Stimulated activated CD4-positive, alpha-beta T cell treated with anti-CD3 and anti-CD28 coated beads, Interleukin-4, amount 100 ng/mL, for 24 hours (primary cell): ENCODE results near the gene TSPYL4.

Experiments
- DNase-seq: peaks from one replicate; pipeline ENCODE4 v3.0.0-alpha.2; 2020

Gene TSPYL4

DNA sequence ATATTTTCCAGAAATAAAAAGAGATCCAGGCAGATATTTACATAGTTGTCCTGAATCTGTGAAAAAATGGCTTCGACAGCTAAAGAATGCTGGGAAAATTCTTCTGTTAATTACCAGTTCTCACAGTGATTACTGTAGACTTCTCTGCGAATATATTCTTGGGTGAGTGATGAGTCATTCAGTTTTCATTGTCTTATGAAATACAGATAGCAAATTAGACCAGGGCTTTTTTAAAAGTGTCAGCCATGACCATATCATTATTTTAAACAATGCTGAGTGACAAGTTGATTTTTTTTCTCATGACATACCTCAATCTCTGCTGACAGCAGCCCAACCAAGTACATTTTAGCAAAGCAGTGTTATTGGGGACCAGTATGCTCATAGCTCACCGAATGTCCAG is 32.8 kb downstream of the TSPYL4 start:
- DNase-seq = no peak

DNA sequence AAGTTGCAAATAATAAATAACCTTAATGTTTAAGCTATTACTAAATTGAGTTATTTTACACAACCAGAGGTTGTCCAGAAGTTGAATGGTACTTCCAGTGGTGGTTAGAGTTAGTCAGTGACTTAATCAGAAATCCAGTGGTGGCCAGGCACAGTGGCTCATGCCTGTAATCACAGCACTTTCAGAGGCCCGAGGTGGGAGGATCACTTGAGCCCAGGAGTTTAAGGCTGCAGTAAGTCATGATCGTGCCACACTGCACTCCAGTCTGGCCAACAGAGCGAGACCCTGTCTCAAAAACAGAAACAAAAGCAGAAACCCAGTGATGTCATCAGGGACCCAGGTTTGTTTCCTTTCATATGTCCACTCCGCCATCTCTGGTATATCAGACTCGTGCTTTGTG is 35.0 kb downstream of the TSPYL4 start:
- no peak for DNase-seq

DNA sequence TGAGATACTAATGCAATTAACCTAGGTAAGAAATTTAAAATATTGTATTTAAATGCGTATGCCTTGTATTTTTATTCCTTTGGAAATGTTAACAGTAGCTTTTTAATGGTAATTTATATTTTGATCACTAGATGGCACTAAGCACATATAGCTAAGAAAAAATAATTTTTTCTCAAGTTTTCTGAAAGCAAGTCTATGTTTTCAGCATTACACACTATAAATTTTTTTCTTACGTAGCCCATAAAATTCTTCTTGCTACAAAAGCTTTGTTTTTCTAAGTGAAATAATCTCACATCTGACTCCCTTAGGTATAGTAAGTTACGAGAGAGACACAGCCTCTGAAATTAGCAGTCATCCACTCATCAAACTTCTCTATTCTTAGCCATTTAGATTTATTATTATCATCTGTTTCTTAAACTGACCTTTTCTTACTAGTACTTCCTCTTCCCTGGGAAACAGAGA is 35.7 kb downstream of the TSPYL4 start:
- no peak for DNase-seq

DNA sequence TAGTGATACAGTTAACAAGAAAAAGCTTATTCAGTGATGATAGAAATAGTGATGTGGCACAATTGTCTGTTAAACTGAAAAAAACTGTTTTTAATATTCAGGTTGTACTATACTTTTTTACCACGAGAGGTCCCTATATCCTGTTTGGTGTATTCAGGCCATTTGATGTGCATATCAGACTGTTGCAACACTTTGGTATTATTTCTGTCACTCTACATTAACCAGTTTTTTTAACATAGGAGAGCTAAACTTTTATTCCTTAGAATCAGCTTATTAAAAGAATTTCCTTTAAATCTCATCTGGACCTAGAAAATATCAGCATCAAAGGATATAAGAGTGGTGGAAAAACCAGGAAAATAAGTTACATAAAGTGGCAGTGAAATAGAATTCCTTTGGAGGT is 36.8 kb downstream of the TSPYL4 start:
- DNase-seq = no peak

DNA sequence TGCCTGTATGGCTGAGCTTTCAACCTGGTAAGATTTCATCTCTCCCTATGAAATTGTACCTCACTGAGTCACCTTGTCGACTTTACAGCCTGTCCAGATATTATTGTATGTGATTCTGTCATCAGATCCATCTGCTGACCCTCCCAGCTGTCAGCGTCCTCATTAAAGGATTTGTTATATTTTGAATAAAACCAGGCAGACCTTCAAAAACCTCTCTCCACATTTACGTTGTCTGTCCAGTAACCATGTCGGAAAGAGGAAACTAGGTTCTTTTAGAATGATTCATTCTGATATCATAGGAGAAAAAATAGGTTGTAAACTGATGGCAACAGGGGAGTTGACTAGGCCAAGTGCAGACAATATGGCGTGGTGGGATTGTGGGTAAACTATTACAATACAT is 38.5 kb downstream of the TSPYL4 start:
- no peak for DNase-seq

DNA sequence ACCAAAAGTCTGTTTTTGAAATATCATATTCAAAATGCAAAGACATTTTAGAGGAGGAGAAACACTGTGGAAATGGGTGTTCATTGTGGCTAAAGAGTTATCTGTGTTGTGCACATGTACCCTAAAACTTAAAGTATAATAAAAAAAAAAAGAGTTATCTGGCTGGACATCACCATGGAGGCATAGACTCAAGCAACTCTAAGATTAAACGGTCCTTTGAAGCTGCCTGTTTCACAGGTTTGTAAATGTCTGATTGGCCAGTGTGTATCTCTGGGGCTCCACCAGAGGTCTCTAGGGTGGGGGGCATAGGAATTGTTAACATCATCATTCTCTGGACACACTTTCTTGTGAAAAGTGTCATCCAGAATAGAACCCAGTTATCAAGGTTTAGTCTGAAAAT is 39.2 kb downstream of the TSPYL4 start:
- no peak for DNase-seq

DNA sequence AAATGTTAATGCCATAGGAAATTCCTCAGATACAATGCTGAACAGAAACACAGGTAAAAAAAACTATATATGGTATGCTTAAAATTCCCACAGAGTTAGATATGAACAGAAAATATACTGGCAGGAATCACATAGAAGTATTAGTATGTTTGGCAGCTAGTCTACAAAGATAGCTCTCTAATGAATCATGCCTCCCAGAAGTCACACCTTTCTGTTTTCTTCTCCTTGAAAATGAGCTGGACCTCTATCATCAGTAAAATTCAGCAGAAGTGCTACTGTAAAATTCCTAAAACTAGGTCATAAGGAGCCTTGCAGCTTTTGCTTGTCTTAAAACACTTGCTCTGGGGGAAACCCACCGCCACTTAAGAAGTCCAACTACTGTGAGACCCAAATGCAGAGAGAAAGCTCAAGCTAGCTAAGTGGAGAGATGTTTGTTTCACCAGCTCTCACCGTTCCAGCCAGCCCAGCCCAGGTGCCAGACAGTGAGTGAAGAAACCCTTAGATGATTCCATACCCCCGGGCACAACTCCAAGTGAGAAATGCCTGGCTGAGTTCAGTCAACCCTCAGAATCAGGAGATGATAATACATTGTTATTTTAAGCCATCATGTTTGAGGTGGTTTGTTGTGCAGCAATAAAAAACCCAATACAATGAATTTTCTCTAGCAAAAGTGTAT is 43.0 kb downstream of the TSPYL4 start:
- DNase-seq = no peak

DNA sequence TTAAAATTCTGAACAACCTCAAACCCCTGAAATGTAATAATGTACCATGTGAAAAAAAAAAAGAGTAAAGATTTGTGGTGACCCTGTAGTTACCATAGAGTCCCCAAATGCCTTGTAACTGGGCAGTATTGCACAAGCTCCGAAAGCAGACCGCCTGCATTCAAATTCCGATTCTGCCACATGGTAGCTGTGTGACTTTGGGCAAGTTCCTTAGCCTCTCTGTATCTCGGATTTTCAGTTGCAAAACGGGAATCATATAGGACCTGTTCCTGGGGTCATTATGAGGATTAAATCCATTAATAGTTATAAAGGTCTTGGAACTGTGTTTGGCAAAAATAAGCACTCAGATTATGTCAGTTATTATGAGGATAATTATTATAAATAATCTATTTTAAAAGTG is 43.6 kb downstream of the TSPYL4 start:
- no peak for DNase-seq

DNA sequence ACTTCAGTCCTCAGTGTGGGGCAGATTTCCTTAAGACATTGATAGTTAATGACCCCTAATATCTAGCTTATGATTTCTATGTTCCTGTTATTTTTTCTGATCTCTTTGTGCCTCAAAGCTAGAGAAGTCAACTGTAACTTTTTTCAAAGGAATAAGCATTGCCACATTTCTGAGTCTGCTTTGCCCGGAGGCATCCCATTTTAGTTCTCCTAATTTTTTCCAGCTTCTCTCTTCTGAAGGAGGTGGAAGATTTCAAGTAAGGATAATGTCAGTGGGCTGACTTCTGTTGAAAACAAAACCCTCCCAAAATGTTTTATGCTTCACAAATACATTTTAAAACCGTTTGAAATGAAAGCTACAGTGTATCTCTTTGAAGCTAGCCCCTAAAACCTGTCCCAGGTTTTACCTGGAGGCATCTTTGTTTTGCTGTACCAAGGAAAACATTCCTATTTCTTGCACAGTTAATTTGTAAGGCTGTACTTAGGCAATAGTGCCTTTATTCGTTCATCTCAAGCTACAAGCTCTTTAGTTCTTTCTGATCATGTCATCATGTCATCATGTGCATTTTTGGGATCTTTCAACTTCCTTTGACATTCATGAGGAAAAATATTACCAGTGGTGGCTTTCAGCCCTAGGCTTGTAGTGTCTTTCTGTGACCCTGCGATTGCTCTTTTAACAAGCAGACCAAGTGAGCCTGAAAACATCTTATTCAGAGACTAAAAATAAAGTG is 45.7 kb downstream of the TSPYL4 start:
- no peak for DNase-seq

DNA sequence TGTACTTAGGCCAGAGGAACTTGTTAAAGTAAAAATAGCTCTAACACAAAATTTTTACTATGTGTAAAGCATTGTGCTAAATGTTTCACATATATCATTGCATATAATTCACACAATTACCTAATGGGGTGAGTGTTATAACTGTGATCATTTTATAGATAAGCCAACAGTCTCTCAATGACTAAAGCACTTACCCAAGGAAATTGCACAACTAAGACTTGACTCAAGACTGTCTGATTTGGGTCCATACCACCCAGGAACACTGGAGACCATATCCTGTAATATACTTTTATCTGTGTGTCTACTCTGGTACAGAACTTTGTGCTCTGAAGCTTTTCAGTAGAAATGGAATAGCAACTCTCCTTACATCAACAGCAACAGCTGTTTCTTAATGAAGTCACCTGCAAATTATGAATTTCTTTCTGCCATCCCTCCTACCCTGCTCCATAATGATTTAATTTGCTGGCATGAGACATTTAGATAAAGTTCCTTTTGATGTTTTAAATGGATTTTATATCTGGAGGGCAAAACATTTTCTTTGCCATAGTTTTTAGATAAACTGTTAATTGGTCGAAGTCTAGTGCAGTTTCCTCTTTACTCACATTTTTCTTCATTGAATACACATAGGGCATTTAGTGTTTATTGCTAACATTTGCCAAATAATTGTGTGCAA is 47.5 kb downstream of the TSPYL4 start:
- DNase-seq = no peak

DNA sequence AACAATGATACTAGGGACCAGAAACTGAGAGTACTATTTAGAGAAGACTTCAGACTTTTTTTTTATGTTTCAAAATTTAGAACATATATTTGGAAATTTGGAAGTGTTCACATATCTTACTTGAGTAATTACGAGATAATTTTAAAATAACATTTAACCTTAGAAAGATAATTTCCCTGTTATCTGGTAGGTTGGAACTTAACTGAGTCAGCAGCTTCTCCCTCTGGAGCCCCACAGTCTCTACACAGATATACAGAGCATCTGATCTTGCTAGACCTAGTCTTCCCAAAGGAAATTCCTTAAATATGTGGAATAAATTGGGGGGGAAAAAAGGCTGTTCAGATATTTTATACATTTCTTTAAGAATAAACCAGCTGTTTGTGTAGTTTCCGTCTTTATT is 48.6 kb downstream of the TSPYL4 start:
- no peak for DNase-seq

DNA sequence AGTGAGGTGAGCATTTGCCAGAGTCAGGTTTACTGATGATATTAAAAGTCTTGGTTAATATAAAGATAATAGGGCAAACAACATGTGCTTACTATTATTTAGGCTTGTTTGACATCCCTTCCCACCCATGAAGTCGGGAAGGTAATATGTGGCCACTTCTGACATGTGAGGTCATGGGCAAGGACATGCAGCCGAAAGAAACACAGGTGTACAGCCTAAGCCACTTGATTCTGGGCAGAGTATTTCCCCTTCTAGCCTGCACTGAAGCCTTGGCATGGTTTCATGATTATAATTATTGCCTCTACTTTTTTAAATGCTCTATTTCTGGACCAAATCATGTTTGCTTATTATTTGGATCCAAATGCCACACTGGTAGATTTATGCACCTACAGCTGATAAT is 52.3 kb downstream of the TSPYL4 start:
- no peak for DNase-seq

DNA sequence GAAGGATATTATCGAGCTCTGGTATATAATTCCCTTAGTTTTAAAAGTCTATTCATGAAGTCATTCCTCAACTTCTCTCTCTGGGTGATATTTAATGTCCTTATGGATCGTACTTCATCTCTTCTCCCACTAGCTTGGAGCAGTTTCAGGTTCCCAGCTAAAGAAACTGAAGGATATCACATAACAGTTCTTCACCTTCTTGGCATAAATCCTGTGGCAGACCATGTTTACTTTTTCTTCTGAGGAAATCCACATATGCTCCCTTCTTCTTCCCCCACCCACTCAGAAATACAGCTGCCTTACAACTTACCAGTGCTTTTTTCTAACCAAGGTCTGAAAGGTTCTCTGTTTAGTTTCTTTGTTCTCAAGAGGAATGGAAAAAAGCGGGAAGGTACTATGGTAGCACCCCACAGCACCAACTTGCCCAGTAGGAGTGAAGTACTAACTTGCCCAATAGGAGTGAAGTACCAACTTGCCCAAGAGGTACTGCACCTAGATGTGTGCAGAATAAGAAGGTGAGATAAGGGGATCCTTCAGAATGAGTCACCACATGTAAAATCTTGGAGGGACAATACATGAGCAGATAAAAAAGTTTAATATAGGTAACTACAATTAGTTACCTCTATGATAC is 53.1 kb downstream of the TSPYL4 start:
- no peak for DNase-seq
